Chondrocyte (in vitro differentiated cells): ENCODE data around the gene PKD1L1. TPM values are rescaled to one million over a fixed set of nuclear protein-coding genes. Genes with fewer than 3 reads are reported as not detected.

Experiments
- DNase-seq: peaks from one replicate; pipeline ENCODE4 v3.0.0; 2021; ENCODE audit warnings: mixed read lengths, low spot score
- H3K27ac Mint-ChIP-seq: one replicate; pipeline ENCODE4 v1.8.0; 2021; ENCODE audit warnings: mild to moderate bottlenecking, moderate library complexity, mixed read lengths; ENCODE audit not compliant: unreplicated experiment
- H3K27me3 Mint-ChIP-seq: 2 replicates; pipeline ENCODE4 v1.8.0; 2021; ENCODE audit warnings: low read depth, mixed read lengths
- H3K36me3 Mint-ChIP-seq: 2 replicates; pipeline ENCODE4 v1.8.0; 2021; ENCODE audit warnings: low read depth, mixed read lengths
- H3K4me1 Mint-ChIP-seq: 2 replicates; pipeline ENCODE4 v1.8.0; 2021; ENCODE audit warnings: low read depth, mild to moderate bottlenecking, mixed read lengths
- H3K4me3 Mint-ChIP-seq: one replicate; pipeline ENCODE4 v1.8.0; 2021; ENCODE audit warnings: mild to moderate bottlenecking, moderate library complexity, mixed read lengths; ENCODE audit not compliant: unreplicated experiment
- H3K9me3 Mint-ChIP-seq: 2 replicates; pipeline ENCODE4 v1.8.0; 2021; ENCODE audit warnings: low read depth, mixed read lengths
- total RNA-seq: library from RNA; stranded (reverse); gene quantifications from 3 replicates; pipeline ENCODE4 v1.2.1, GENCODE V29; 2021
- TF ChIP-seq, protein P1 (sequence below): fragments of 200-600 bp; sonication (generic); IDR thresholded peaks from 2 replicates; pipeline ENCODE4 v1.5.0; 2021; ENCODE audit warnings: antibody characterized with exemption, mild to moderate bottlenecking, moderate library complexity

Gene PKD1L1
- total RNA-seq, 1 donor from 2014 or later = 0.25 TPM

- Mint-ChIP-seq H3K27me3 (no peaks in the 10 kb centered on the region), H3K36me3 (peaks cover 3% of the 10 kb centered on the region), H3K4me3 (no peak overlapping the region), H3K27ac (peak overlapping the region; percentile 96), H3K4me1 (peaks cover 75% of the 10 kb centered on the region), H3K9me3 (peaks cover under 1% of the 10 kb centered on the region)
- TF ChIP-seq, protein P1, sequence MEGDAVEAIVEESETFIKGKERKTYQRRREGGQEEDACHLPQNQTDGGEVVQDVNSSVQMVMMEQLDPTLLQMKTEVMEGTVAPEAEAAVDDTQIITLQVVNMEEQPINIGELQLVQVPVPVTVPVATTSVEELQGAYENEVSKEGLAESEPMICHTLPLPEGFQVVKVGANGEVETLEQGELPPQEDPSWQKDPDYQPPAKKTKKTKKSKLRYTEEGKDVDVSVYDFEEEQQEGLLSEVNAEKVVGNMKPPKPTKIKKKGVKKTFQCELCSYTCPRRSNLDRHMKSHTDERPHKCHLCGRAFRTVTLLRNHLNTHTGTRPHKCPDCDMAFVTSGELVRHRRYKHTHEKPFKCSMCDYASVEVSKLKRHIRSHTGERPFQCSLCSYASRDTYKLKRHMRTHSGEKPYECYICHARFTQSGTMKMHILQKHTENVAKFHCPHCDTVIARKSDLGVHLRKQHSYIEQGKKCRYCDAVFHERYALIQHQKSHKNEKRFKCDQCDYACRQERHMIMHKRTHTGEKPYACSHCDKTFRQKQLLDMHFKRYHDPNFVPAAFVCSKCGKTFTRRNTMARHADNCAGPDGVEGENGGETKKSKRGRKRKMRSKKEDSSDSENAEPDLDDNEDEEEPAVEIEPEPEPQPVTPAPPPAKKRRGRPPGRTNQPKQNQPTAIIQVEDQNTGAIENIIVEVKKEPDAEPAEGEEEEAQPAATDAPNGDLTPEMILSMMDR = no peak
- no peak for DNase-seq
Measured at GRCh38 chr7:47772492-47772891, 175.8 kb downstream of the PKD1L1 start.

DNA sequence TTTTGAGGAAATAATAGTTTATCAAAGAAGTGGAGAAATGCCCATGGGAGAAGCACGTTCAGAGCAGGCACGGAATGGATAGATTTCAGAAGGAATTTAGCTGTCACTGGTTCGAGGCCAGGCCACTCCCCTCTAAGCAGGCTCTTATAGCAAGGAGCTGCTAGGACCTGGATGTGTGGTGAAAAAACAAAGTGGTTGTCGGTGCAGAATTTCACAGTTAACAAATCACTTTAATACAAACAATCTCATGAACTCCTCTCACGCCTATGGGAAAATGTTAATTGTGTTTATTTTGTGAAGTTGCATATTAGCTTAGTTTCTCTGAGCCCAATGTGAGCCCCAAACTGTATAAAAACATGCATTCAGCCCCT is 176.3 kb downstream of the PKD1L1 start:
- Mint-ChIP-seq H3K4me1 (peaks cover 76% of the 10 kb centered on the region), H3K4me3 (no peak overlapping the region), H3K27ac (peak overlapping the region; percentile 96), H3K36me3 (peaks cover 4% of the 10 kb centered on the region), H3K9me3 (no peaks in the 10 kb centered on the region), H3K27me3 (no peaks in the 10 kb centered on the region)
- TF ChIP-seq, protein P1 = no peak
- no peak for DNase-seq

- peaks cover 75% of the 10 kb centered on the region for H3K4me1 Mint-ChIP-seq
- no peak overlapping the region for H3K4me3 Mint-ChIP-seq
- TF ChIP-seq, protein P1 = peak; percentile 69
- no peaks in the 10 kb centered on the region for H3K27me3 Mint-ChIP-seq
- H3K36me3 Mint-ChIP-seq = peaks cover 4% of the 10 kb centered on the region
- DNase-seq = no peak
- H3K27ac Mint-ChIP-seq = peak overlapping the region; percentile 96
- no peaks in the 10 kb centered on the region for H3K9me3 Mint-ChIP-seq
Measured at GRCh38 chr7:47771336-47771989, 176.8 kb downstream of the PKD1L1 start.

- DNase-seq = no peak
- peaks cover 60% of the 10 kb centered on the region for H3K4me1 Mint-ChIP-seq
- TF ChIP-seq, protein P1 = no peak
- H3K36me3 Mint-ChIP-seq = peaks cover 4% of the 10 kb centered on the region
- no peak overlapping the region for H3K4me3 Mint-ChIP-seq
- no peaks in the 10 kb centered on the region for H3K27me3 Mint-ChIP-seq
- H3K27ac Mint-ChIP-seq = no peak overlapping the region
- peaks cover 5% of the 10 kb centered on the region for H3K9me3 Mint-ChIP-seq
Measured at GRCh38 chr7:47766126-47766525, 182.1 kb downstream of the PKD1L1 start.

- no peak for DNase-seq
- Mint-ChIP-seq H3K9me3 (peaks cover 10% of the 10 kb centered on the region), H3K36me3 (peaks cover 4% of the 10 kb centered on the region), H3K4me1 (peaks cover 61% of the 10 kb centered on the region), H3K4me3 (no peak overlapping the region), H3K27me3 (no peaks in the 10 kb centered on the region), H3K27ac (peak overlapping the region; percentile 33)
- TF ChIP-seq, protein P1 = no peak
Measured at GRCh38 chr7:47765373-47765979, 182.8 kb downstream of the PKD1L1 start.
